Measurements from ENCODE around the gene RASD2. TPM values are rescaled to one million over a fixed set of nuclear protein-coding genes. Genes with fewer than 3 reads are reported as not detected.

RASD2 gene
- total RNA-seq, 1 donor from 2014 or later = 5.0 TPM

- intact Hi-C loops (cut with micrococcal nuclease) = no loop called here
Measured at GRCh38 chr22:35533365-35534029, 7.1 kb upstream of the RASD2 start.

GRCh38 chr22:35534091-35534490, 6.5 kb upstream of the RASD2 start:
- Histone ChIP-seq H3K36me3 (no peaks in the 10 kb centered on the region), H3K27me3 (ENCODE audit: low read depth) (no peaks in the 10 kb centered on the region), H3K27ac (replicated peaks) (no peak overlapping the region), H3K4me3 (no peak overlapping the region), H3K4me1 (peaks cover 4% of the 10 kb centered on the region), H3K9me3 (replicated peaks) (peaks cover 6% of the 10 kb centered on the region)
- TF ChIP-seq CTCF (IDR thresholded peaks at IDR 0.05; ENCODE audit: borderline replicate concordance) = no peak
- intact Hi-C loops (cut with micrococcal nuclease) = no loop called here
- DNase-seq = no peak

More at GRCh38 chr22:35533365-35534029, 7.1 kb upstream of the RASD2 start:
- TF ChIP-seq CTCF (IDR thresholded peaks at IDR 0.05; ENCODE audit: borderline replicate concordance) = no peak
- no peaks in the 10 kb centered on the region for H3K36me3 ChIP-seq
- no peak overlapping the region for H3K27ac ChIP-seq (replicated peaks)
- no peak overlapping the region for H3K4me3 ChIP-seq
- H3K27me3 ChIP-seq (ENCODE audit: low read depth) = no peaks in the 10 kb centered on the region
- peaks cover 4% of the 10 kb centered on the region for H3K4me1 ChIP-seq
- peaks cover 10% of the 10 kb centered on the region for H3K9me3 ChIP-seq (replicated peaks)
- no peak for DNase-seq

GRCh38 chr22:35537232-35537631, 3.4 kb upstream of the RASD2 start:
- Histone ChIP-seq H3K27me3 (ENCODE audit: low read depth) (peaks cover 18% of the 10 kb centered on the region), H3K27ac (replicated peaks) (no peak overlapping the region), H3K4me1 (peaks cover 29% of the 10 kb centered on the region), H3K9me3 (replicated peaks) (no peaks in the 10 kb centered on the region), H3K4me3 (no peak overlapping the region), H3K36me3 (no peaks in the 10 kb centered on the region)
- intact Hi-C loops (cut with micrococcal nuclease) = no loop called here
- no peak for DNase-seq
- TF ChIP-seq CTCF (IDR thresholded peaks at IDR 0.05; ENCODE audit: borderline replicate concordance) = no peak

GRCh38 chr22:35538801-35539321, 1.8 kb upstream of the RASD2 start:
- Histone ChIP-seq H3K4me3 (no peak overlapping the region), H3K4me1 (peaks cover 35% of the 10 kb centered on the region), H3K27ac (replicated peaks) (peak overlapping the region; percentile 76), H3K9me3 (replicated peaks) (no peaks in the 10 kb centered on the region), H3K36me3 (no peaks in the 10 kb centered on the region), H3K27me3 (ENCODE audit: low read depth) (peaks cover 24% of the 10 kb centered on the region)
- TF ChIP-seq CTCF (IDR thresholded peaks at IDR 0.05; ENCODE audit: borderline replicate concordance) = peak; percentile 56
- no peak for DNase-seq
- intact Hi-C loops (cut with micrococcal nuclease) = no loop called here

GRCh38 chr22:35539487-35539886, 1.1 kb upstream of the RASD2 start:
- intact Hi-C loops (cut with micrococcal nuclease) = no loop called here
- H3K4me1 ChIP-seq = peaks cover 41% of the 10 kb centered on the region
- peaks cover 24% of the 10 kb centered on the region for H3K27me3 ChIP-seq (ENCODE audit: low read depth)
- no peak for DNase-seq
- peak overlapping the region; percentile 76 for H3K27ac ChIP-seq (replicated peaks)
- H3K9me3 ChIP-seq (replicated peaks) = no peaks in the 10 kb centered on the region
- TF ChIP-seq CTCF (IDR thresholded peaks at IDR 0.05; ENCODE audit: borderline replicate concordance) = no peak
- no peaks in the 10 kb centered on the region for H3K36me3 ChIP-seq
- peak overlapping the region; percentile 71 for H3K4me3 ChIP-seq
